HG03354 (cell line): ENCODE measurements around the gene C3orf22.

Experiments used
- ATAC-seq: cut with Tn5 transposase; IDR thresholded peaks from one replicate; pipeline ENCODE4 v1.9.1; 2021; ENCODE audit warnings: mild to moderate bottlenecking; ENCODE audit not compliant: unreplicated experiment, poor library complexity, severe bottlenecking

C3orf22 gene

GRCh38 chr3:126517986-126518778 is 40.5 kb downstream of the C3orf22 start:
- ATAC-seq = no peak

GRCh38 chr3:126517291-126517951 is 41.3 kb downstream of the C3orf22 start, which contains the start of gene UROC1:
TSS of gene UROC1 (minus strand) at chr3:126517773. CDS start at chr3:126517719, 54 bp downstream.
- no peak for ATAC-seq

- ATAC-seq = no peak
Observed at GRCh38 chr3:126516936-126517290, 41.8 kb downstream of the C3orf22 start.

- no peak for ATAC-seq
Observed at GRCh38 chr3:126516152-126516935, 42.4 kb downstream of the C3orf22 start.

- no peak for ATAC-seq
Observed at GRCh38 chr3:126515066-126515706, 43.5 kb downstream of the C3orf22 start.

- no peak for ATAC-seq
Observed at GRCh38 chr3:126514161-126514560, 44.6 kb downstream of the C3orf22 start.

- no peak for ATAC-seq
Observed at GRCh38 chr3:126512916-126513650, 45.6 kb downstream of the C3orf22 start.

GRCh38 chr3:126512026-126512425 is 46.7 kb downstream of the C3orf22 start:
- no peak for ATAC-seq

- no peak for ATAC-seq
Observed at GRCh38 chr3:126511291-126511690, 47.4 kb downstream of the C3orf22 start.

GRCh38 chr3:126510308-126510910 is 48.3 kb downstream of the C3orf22 start:
- no peak for ATAC-seq

- no peak for ATAC-seq
Observed at GRCh38 chr3:126509597-126510307, 49.0 kb downstream of the C3orf22 start.

GRCh38 chr3:126508564-126508964 is 50.2 kb downstream of the C3orf22 start:
- no peak for ATAC-seq

GRCh38 chr3:126507886-126508285 is 50.8 kb downstream of the C3orf22 start:
- ATAC-seq = no peak

GRCh38 chr3:126503701-126504100 is 55.0 kb downstream of the C3orf22 start:
- ATAC-seq = no peak

- no peak for ATAC-seq
Observed at GRCh38 chr3:126502656-126503055, 56.1 kb downstream of the C3orf22 start.

GRCh38 chr3:126501736-126502135 is 57.0 kb downstream of the C3orf22 start:
- no peak for ATAC-seq

GRCh38 chr3:126501054-126501453 is 57.7 kb downstream of the C3orf22 start:
- no peak for ATAC-seq

GRCh38 chr3:126500016-126500415 is 58.7 kb downstream of the C3orf22 start:
- no peak for ATAC-seq
